GM19035 (cell line): Measurements from ENCODE around the gene GDF11.

ENCODE experiments used
- ATAC-seq: cut with Tn5 transposase; IDR thresholded peaks from one replicate; pipeline ENCODE4 v1.9.1; 2021; ENCODE audit not compliant: unreplicated experiment

GDF11 gene

GRCh38 chr12:55722948-55723347, 20.0 kb upstream of the GDF11 start:
- ATAC-seq = no peak

GRCh38 chr12:55723516-55724225, 19.3 kb upstream of the GDF11 start:
- ATAC-seq = no peak

GRCh38 chr12:55724226-55724939, 18.5 kb upstream of the GDF11 start:
- ATAC-seq = no peak

GRCh38 chr12:55724940-55725309, 18.0 kb upstream of the GDF11 start:
- no peak for ATAC-seq

- ATAC-seq = no peak
These were observed 17.4 kb upstream of the GDF11 start for GRCh38 chr12:55725556-55725955.

GRCh38 chr12:55726971-55727370, 16.0 kb upstream of the GDF11 start:
- no peak for ATAC-seq

GRCh38 chr12:55727643-55728185, 15.2 kb upstream of the GDF11 start:
- ATAC-seq = no peak

- ATAC-seq = peak; percentile 29
These were observed 14.6 kb upstream of the GDF11 start for GRCh38 chr12:55728186-55728938.

- peak; percentile 67 for ATAC-seq
These were observed 13.7 kb upstream of the GDF11 start, which contains the start of gene CD63 for GRCh38 chr12:55728939-55729818. Gene CD63 (minus strand): TSS chr12:55729009. CDS start chr12:55728341, 668 bp downstream.

- peak; percentile 35 for ATAC-seq
These were observed 12.8 kb upstream of the GDF11 start for GRCh38 chr12:55729819-55730818.

GRCh38 chr12:55732288-55732687, 10.6 kb upstream of the GDF11 start:
- no peak for ATAC-seq

GRCh38 chr12:55733021-55733555, 9.8 kb upstream of the GDF11 start:
- no peak for ATAC-seq

GRCh38 chr12:55733858-55734257, 9.1 kb upstream of the GDF11 start:
- ATAC-seq = no peak

- no peak for ATAC-seq
These were observed 8.3 kb upstream of the GDF11 start for GRCh38 chr12:55734595-55734994.

- no peak for ATAC-seq
These were observed 6.8 kb upstream of the GDF11 start for GRCh38 chr12:55736076-55736475.

GRCh38 chr12:55736780-55737580, 5.9 kb upstream of the GDF11 start:
- ATAC-seq = no peak

- no peak for ATAC-seq
These were observed 5.3 kb upstream of the GDF11 start for GRCh38 chr12:55737581-55738122.
